Smooth muscle cell (in vitro differentiated cells): ENCODE results near the gene ZFP30. TPM values are rescaled to one million over a fixed set of nuclear protein-coding genes. Genes with fewer than 3 reads are reported as not detected.
A peak's percentile ranks its signal among the peaks of the same experiment; 100 is the strongest.

Experiments used
- DNase-seq: peaks from one replicate; lab custom pipeline; 2025; ENCODE audit not compliant: unreplicated experiment; lab: John Stamatoyannopoulos, UW
- H2AFZ ChIP-seq: fragments of 200-600 bp; sonication (generic); 2 replicates; pipeline ENCODE4 v1.6.0; 2016; ENCODE audit warnings: antibody characterized with exemption, low read depth, mild to moderate bottlenecking
- H3F3A ChIP-seq: fragments of 200-600 bp; sonication (generic); 2 replicates; pipeline ENCODE4 v1.6.0; 2017; ENCODE audit warnings: antibody characterized with exemption, low read depth
- H3K27ac ChIP-seq: fragments of 200-600 bp; sonication (generic); 2 replicates; pipeline ENCODE4 v1.5.1; 2016; ENCODE audit warnings: low read depth, mild to moderate bottlenecking
- H3K27me3 ChIP-seq: fragments of 200-600 bp; sonication (generic); 2 replicates; pipeline ENCODE4 v1.6.1; 2016; ENCODE audit warnings: low read depth, mild to moderate bottlenecking
- H3K36me3 ChIP-seq: fragments of 200-600 bp; sonication (generic); 2 replicates; pipeline ENCODE4 v1.5.1; 2016; ENCODE audit warnings: low read depth
- H3K4me1 ChIP-seq: fragments of 200-600 bp; sonication (generic); 2 replicates; pipeline ENCODE4 v1.5.1; 2016; ENCODE audit warnings: low read depth
- H3K4me2 ChIP-seq: fragments of 200-600 bp; sonication (generic); 2 replicates; pipeline ENCODE4 v1.6.0; 2016; ENCODE audit warnings: mild to moderate bottlenecking
- H3K4me3 ChIP-seq: fragments of 200-600 bp; sonication (generic); 2 replicates; pipeline ENCODE4 v1.5.1; 2016; ENCODE audit warnings: mild to moderate bottlenecking
- H3K79me2 ChIP-seq: fragments of 200-600 bp; sonication (generic); 2 replicates; pipeline ENCODE4 v1.6.0; 2016; ENCODE audit warnings: low read depth, mild to moderate bottlenecking
- H3K9ac ChIP-seq: fragments of 200-600 bp; sonication (generic); 2 replicates; pipeline ENCODE4 v1.6.0; 2016; ENCODE audit warnings: low read depth
- H3K9me3 ChIP-seq: fragments of 200-600 bp; sonication (generic); replicated peaks from 2 replicates; pipeline ENCODE4 v1.5.1; 2016; ENCODE audit warnings: low read depth
- H4K20me1 ChIP-seq: fragments of 200-600 bp; sonication (generic); 2 replicates; pipeline ENCODE4 v1.6.0; 2016; ENCODE audit warnings: low read depth
- WGBS: methylation state at CpG from one replicate; pipeline ENCODE4 v1.1.7; 2016; ENCODE audit warnings: low lambda C conversion rate; 5-methylcytosine and 5-hydroxymethylcytosine counted together
- polyA plus RNA-seq: library from polyadenylated mRNA; unstranded; fragments of >200 nt; fragmentation: Nextera tagmentation; extraction: Ambion mirVana; gene quantifications from 2 replicates; pipeline ENCODE4 v1.2.1, GENCODE V29; 2016
- total RNA-seq: library from RNA; depleted of rRNA; stranded (reverse); fragments of >200 nt; gene quantifications from 2 replicates; pipeline ENCODE4 v1.2.3, GENCODE V29; 2014
- TF ChIP-seq, protein P1 (sequence below): fragments of 200-600 bp; sonication (generic); IDR thresholded peaks from 2 replicates; pipeline ENCODE4 v1.5.1; 2017; ENCODE audit warnings: borderline replicate concordance, mild to moderate bottlenecking, antibody characterized with exemption; ENCODE audit not compliant: insufficient read depth, poor library complexity, severe bottlenecking

The ZFP30 gene
- total and polyA plus RNA-seq, 2 experiments from 2014 or later: 2.3 to 9.2 TPM

DNA sequence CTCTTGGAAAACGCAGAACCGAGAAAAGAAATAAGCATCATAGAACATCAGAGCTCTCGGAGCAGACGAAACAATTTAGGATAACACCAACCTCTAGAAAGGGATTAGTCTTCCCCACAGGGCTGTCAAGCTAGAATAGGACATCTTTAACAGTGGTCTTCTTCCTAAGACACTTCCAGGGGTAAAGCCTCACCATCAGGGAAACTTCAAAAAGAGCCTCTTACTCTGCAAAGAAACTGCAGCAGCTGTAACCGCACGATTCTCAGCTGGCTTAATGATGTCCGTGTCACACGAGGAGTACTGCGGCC lies 61.3 kb downstream of the ZFP30 start:
- Histone ChIP-seq H3K79me2 (peaks cover 6% of the 10 kb centered on the region), H2AFZ (peak overlapping the region; percentile 99), H3K9me3 (no peaks in the 10 kb centered on the region), H4K20me1 (no peaks in the 10 kb centered on the region), H3K27me3 (no peaks in the 10 kb centered on the region), H3F3A (no peaks in the 10 kb centered on the region), H3K4me2 (peak overlapping the region; percentile 92), H3K9ac (peak overlapping the region; percentile 83), H3K27ac (peak overlapping the region; percentile 77), H3K4me3 (peak overlapping the region; percentile 76), H3K4me1 (no peaks in the 10 kb centered on the region), H3K36me3 (no peaks in the 10 kb centered on the region)
- 10% methylated on average over 9 of the region's 9 CpGs for WGBS
- no peak for DNase-seq
- TF ChIP-seq, protein P1, sequence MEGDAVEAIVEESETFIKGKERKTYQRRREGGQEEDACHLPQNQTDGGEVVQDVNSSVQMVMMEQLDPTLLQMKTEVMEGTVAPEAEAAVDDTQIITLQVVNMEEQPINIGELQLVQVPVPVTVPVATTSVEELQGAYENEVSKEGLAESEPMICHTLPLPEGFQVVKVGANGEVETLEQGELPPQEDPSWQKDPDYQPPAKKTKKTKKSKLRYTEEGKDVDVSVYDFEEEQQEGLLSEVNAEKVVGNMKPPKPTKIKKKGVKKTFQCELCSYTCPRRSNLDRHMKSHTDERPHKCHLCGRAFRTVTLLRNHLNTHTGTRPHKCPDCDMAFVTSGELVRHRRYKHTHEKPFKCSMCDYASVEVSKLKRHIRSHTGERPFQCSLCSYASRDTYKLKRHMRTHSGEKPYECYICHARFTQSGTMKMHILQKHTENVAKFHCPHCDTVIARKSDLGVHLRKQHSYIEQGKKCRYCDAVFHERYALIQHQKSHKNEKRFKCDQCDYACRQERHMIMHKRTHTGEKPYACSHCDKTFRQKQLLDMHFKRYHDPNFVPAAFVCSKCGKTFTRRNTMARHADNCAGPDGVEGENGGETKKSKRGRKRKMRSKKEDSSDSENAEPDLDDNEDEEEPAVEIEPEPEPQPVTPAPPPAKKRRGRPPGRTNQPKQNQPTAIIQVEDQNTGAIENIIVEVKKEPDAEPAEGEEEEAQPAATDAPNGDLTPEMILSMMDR: no peak

DNA sequence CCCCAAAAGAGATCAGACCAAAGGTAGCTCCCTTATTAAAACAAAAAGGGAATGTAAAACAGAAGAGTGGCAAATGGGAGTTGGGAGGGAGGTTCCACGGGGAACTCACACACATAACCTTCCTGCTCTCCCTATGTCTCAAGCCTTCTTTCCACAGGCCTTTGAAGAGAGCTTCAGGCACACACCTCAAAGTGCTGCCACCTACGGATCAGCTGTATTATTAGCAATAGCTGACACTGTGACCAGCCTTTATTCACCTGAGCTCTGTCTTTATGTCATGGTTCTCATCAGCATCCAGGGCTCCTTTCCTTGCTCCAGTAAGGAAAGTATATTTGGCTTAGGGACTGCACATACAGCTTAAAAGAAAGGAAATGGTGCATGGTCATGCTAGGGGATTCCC lies 71.9 kb downstream of the ZFP30 start:
- no peaks in the 10 kb centered on the region for H4K20me1 ChIP-seq
- H3K27ac ChIP-seq: no peak overlapping the region
- H3K4me2 ChIP-seq: no peak overlapping the region
- no peaks in the 10 kb centered on the region for H3K4me1 ChIP-seq
- no peaks in the 10 kb centered on the region for H3K27me3 ChIP-seq
- peaks cover 51% of the 10 kb centered on the region for H3K36me3 ChIP-seq
- no peak overlapping the region for H2AFZ ChIP-seq
- no peak overlapping the region for H3K9ac ChIP-seq
- H3K4me3 ChIP-seq: no peak overlapping the region
- peaks cover 11% of the 10 kb centered on the region for H3K79me2 ChIP-seq
- no peak for DNase-seq
- WGBS: 78% methylated on average over 2 of the region's 2 CpGs
- H3F3A ChIP-seq: no peaks in the 10 kb centered on the region
- TF ChIP-seq, protein P1: no peak
- H3K9me3 ChIP-seq: peaks cover 48% of the 10 kb centered on the region

DNA sequence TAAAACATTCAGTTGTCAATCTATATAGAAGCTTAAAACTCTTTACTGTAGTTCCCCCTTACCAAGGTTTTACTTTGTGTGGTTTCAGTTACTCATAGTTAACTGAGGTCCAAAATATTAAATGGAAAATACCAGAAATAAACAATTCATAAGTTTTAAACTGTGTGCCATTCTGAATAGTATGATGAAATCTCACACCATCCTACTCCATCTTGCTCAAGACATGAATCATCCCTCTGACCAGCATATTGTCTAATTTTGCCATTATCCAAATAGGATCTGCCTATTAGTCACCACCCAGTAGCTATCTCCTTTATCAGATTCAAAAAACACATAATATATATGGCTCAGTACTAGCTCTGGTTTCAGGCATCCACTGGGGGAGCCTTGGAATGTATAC lies 83.1 kb downstream of the ZFP30 start:
- Histone ChIP-seq H2AFZ (no peak overlapping the region), H4K20me1 (no peaks in the 10 kb centered on the region), H3K9me3 (peaks cover 47% of the 10 kb centered on the region), H3K4me2 (no peak overlapping the region), H3K27me3 (no peaks in the 10 kb centered on the region), H3K79me2 (no peaks in the 10 kb centered on the region), H3K36me3 (peaks cover 12% of the 10 kb centered on the region), H3F3A (no peaks in the 10 kb centered on the region), H3K4me3 (no peak overlapping the region), H3K4me1 (no peaks in the 10 kb centered on the region), H3K9ac (no peak overlapping the region), H3K27ac (no peak overlapping the region)
- TF ChIP-seq, protein P1: no peak
- no peak for DNase-seq

DNA sequence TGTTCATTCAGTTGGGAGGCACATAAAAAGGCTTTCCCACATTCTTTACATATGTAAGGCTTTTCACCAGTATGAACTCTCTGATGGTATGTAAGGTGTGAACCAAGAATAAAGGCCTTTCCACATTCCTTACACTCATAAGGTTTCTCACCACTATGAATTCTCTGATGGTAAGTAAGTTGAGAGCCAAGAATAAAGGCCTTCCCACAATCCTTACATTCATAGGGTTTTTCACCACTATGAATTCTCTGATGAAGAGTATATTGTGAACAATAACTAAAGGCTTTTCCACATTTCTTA lies 89.9 kb downstream of the ZFP30 start:
- Histone ChIP-seq H3K9me3 (peaks cover 84% of the 10 kb centered on the region), H3K4me3 (no peak overlapping the region), H3K36me3 (peaks cover 67% of the 10 kb centered on the region), H3F3A (no peaks in the 10 kb centered on the region), H3K27me3 (no peaks in the 10 kb centered on the region), H3K4me2 (no peak overlapping the region), H3K4me1 (no peaks in the 10 kb centered on the region), H3K9ac (no peak overlapping the region), H3K79me2 (no peaks in the 10 kb centered on the region), H4K20me1 (no peaks in the 10 kb centered on the region), H3K27ac (no peak overlapping the region), H2AFZ (no peak overlapping the region)
- no peak for DNase-seq
- TF ChIP-seq, protein P1: no peak
